IMR-90 (cell line): ENCODE measurements around the gene FANCG.

Experiments used
- FOS ChIP-seq: fragments of 150-350 bp; IDR thresholded peaks from 2 replicates; pipeline ENCODE4 v1.6.1; 2016; ENCODE audit warnings: low read depth, low read length
- MAFK ChIP-seq: IDR thresholded peaks from 2 replicates; pipeline ENCODE4 v1.6.1; 2012; ENCODE audit warnings: low read depth, low read length, improper control_type of control experiment
- MXI1 ChIP-seq: IDR thresholded peaks from 2 replicates; pipeline ENCODE4 v1.6.1; 2012; ENCODE audit warnings: low read depth, mild to moderate bottlenecking, low read length, moderate library complexity, borderline replicate concordance
- NFE2L2 ChIP-seq: fragments of 150-350 bp; IDR thresholded peaks from 2 replicates; pipeline ENCODE4 v1.6.1; 2016; ENCODE audit warnings: low read depth, mild to moderate bottlenecking, low read length
- POLR2A ChIP-seq: IDR thresholded peaks from 2 replicates; pipeline ENCODE4 v1.6.1; 2012; ENCODE audit warnings: mild to moderate bottlenecking, low read depth, low read length
- RAD21 ChIP-seq: IDR thresholded peaks from 2 replicates; pipeline ENCODE4 v1.6.1; 2012; ENCODE audit warnings: low read length, improper control_type of control experiment
- RFX5 ChIP-seq: IDR thresholded peaks from 2 replicates; pipeline ENCODE4 v1.8.0; 2012; ENCODE audit warnings: low read depth, mild to moderate bottlenecking, low read length, moderate library complexity
- SMC3 ChIP-seq: fragments of 150-350 bp; IDR thresholded peaks from 2 replicates; pipeline ENCODE4 v1.6.1; 2016; ENCODE audit warnings: low read depth, mild to moderate bottlenecking, antibody characterized with exemption, low read length, moderate library complexity
- USF2 ChIP-seq: fragments of 150-350 bp; IDR thresholded peaks from 2 replicates; pipeline ENCODE4 v1.6.1; 2017; ENCODE audit warnings: mild to moderate bottlenecking, antibody characterized with exemption, low read length, low read depth
- TF ChIP-seq, protein P1 (sequence below): conservative IDR thresholded peaks from 2 replicates; pipeline ENCODE4 v1.5.1; 2012; ENCODE audit warnings: mild to moderate bottlenecking, low read depth, low read length, improper control_type of control experiment

- TF ChIP-seq, protein P1, sequence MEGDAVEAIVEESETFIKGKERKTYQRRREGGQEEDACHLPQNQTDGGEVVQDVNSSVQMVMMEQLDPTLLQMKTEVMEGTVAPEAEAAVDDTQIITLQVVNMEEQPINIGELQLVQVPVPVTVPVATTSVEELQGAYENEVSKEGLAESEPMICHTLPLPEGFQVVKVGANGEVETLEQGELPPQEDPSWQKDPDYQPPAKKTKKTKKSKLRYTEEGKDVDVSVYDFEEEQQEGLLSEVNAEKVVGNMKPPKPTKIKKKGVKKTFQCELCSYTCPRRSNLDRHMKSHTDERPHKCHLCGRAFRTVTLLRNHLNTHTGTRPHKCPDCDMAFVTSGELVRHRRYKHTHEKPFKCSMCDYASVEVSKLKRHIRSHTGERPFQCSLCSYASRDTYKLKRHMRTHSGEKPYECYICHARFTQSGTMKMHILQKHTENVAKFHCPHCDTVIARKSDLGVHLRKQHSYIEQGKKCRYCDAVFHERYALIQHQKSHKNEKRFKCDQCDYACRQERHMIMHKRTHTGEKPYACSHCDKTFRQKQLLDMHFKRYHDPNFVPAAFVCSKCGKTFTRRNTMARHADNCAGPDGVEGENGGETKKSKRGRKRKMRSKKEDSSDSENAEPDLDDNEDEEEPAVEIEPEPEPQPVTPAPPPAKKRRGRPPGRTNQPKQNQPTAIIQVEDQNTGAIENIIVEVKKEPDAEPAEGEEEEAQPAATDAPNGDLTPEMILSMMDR, result no peak
- TF ChIP-seq POLR2A, result no peak
- no peak for TF ChIP-seq MXI1
- no peak for TF ChIP-seq USF2
- no peak for TF ChIP-seq RAD21
- no peak for TF ChIP-seq FOS
- TF ChIP-seq MAFK, result no peak
- TF ChIP-seq NFE2L2, result no peak
- no peak for TF ChIP-seq RFX5
- no peak for TF ChIP-seq SMC3
These were observed 20.3 kb downstream of the FANCG start for GRCh38 chr9:35059438-35059837.
